ENCODE measurements around the gene FAM117B.

- TF ChIP-seq CTCF (IDR thresholded peaks at IDR 0.05) (no peak), POLR2A (IDR thresholded peaks at IDR 0.05) (no peak)
These were observed 122.6 kb downstream of the FAM117B start for GRCh38 chr2:202757339-202757738.

Data from uterus (tissue), 2 donors.